Measurements from ENCODE around the gene PRDM2. TPM values are rescaled to one million over a fixed set of nuclear protein-coding genes. Genes with fewer than 3 reads are reported as not detected.

PRDM2 gene
- polyA plus RNA-seq, 1 of the 3 experiments (the other 2 are of a cell fraction) = 7.2 TPM

DNA sequence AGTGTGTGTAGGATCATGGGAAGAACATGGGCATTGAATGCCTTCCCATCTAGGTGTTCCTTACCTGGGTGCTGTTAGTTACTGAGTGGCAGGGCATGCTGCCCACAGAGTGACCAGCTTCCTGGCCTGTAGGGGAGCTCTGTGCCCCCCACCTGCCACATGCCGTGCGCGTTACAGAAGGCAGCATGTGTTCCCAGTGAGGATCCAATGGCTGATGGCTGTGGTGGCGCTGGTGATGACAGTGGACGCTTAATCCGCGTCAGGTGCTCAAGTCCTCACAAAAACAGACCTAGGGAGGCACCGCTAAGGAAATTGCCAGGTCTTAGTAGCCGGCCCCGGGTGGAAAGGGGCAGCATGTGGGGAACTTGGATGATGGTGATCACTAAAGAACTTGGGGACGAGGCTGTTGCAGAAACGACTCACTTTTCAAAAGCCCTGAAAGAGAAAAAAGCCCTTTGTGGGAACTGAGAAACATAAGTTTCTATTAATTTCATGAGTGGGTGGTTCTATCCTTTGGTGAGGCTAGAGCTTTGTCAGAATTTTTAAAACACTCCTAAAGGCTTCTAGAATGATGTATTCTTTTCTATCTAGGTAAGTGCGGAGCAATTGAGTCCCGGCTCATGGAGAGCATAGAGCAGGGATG is 93.2 kb downstream of the PRDM2 start:
- Histone ChIP-seq H3K4me3 (ENCODE audit: low read depth in 2 of 2, low read length in 1 of 2) (no peak overlapping the region), H3K4me1 (ENCODE audit: control insufficient read depth in 1 of 2, insufficient read depth in 2 of 2, low read depth in 1 of 2, low read length in 1 of 2) (no peaks in the 10 kb centered on the region; a peak in 1 of 4 replicates), H3K9me3 (no peaks in the 10 kb centered on the region), H3K9me2 (no peaks in the 10 kb centered on the region), H3K27ac (ENCODE audit: low read depth in 2 of 2, low read length in 1 of 2) (no peak overlapping the region), H2AFZ (ENCODE audit: low read depth) (no peak overlapping the region), H3K36me3 (replicated peaks in 1 of 2; ENCODE audit: control insufficient read depth in 1 of 2, insufficient read depth in 2 of 2, low read length in 1 of 2) (peaks cover under 1 to 26% of the 10 kb centered on the region in 2 experiments), H3K79me2 (ENCODE audit: insufficient read depth) (peaks cover 26% of the 10 kb centered on the region; the same call in 1 of the 2 replicates), H3F3A (replicated peaks; ENCODE audit: insufficient read depth) (no peaks in the 10 kb centered on the region), H3K9ac (no peak overlapping the region), H3K27me3 (ENCODE audit: insufficient read depth) (no peaks in the 10 kb centered on the region), H4K20me1 (ENCODE audit: insufficient read depth) (peaks cover 16% of the 10 kb centered on the region), H3K4me2 (no peak overlapping the region)
- TF ChIP-seq SIN3A (IDR thresholded peaks at IDR 0.05; ENCODE audit: borderline replicate concordance, low read depth, low read length) (no peak), MAX (IDR thresholded peaks at IDR 0.05; ENCODE audit: low read depth) (no peak), TCF12 (IDR thresholded peaks at IDR 0.05) (no peak), ELF1 (IDR thresholded peaks at IDR 0.05) (no peak)
- TF ChIP-seq, protein P1, sequence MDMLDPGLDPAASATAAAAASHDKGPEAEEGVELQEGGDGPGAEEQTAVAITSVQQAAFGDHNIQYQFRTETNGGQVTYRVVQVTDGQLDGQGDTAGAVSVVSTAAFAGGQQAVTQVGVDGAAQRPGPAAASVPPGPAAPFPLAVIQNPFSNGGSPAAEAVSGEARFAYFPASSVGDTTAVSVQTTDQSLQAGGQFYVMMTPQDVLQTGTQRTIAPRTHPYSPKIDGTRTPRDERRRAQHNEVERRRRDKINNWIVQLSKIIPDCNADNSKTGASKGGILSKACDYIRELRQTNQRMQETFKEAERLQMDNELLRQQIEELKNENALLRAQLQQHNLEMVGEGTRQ (IDR thresholded peaks at IDR 0.05; ENCODE audit: borderline replicate concordance, low read depth, low read length) = no peak
- CTCF ChIA-PET = no interaction called here
- POLR2A ChIA-PET = no interaction called here
- WGBS (ENCODE audit: low lambda C conversion rate) = 93% methylated on average over 7 of the region's 14 CpGs
- no peak for DNase-seq

DNA sequence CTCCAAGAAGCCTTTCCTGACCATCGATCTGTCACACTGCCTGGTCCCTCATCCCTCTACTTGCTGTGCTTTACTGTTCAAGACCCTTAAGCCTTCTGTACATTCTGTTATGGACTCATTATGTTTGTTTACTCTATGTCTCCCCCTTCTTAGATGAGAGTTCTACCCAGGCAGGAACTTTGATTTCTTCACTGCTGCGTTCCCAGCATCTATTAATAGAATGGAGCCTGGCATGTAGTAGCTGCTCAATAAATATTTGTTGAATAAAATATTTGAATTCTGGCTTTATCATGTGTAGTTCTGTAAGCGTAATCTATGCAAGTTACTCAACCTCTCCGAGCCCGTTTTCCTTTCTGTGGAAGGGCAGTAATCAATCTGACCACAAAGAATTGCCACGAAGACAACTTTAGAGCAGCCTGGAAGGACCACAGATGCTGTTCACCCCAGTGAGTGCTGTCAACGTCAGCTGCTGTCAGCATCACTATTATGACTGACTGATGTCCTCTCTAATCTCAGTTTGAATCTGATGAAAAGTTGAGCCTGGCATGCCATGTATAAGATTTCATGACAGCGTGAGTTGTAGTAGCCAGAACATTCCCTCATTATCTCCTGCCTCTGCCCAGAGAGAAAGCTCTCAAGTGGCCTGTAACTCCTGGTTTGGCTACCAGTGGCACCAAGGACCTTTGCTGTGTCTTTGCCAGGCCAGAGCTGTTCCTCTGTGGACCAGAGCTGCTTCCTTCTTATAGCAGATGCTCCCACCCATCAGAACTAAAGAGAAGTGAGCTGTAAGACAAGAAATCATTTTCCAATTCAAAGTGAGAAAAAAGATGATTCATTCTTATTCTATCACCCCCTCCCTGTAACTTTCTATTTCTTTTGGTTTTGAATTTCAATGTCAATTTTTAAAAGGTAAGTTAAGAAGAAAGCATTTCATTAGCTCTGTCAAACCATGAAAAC is 94.5 kb downstream of the PRDM2 start:
- H3K4me1 ChIP-seq (ENCODE audit: control insufficient read depth in 1 of 2, insufficient read depth in 2 of 2, low read depth in 1 of 2, low read length in 1 of 2) = no peaks in the 10 kb centered on the region; a peak in 1 of 4 replicates
- H2AFZ ChIP-seq (ENCODE audit: low read depth) = no peak overlapping the region
- H3K27ac ChIP-seq (ENCODE audit: low read depth in 2 of 2, low read length in 1 of 2) = no peak overlapping the region
- no peaks in the 10 kb centered on the region for H3K27me3 ChIP-seq (ENCODE audit: insufficient read depth)
- no peaks in the 10 kb centered on the region for H3F3A ChIP-seq (replicated peaks; ENCODE audit: insufficient read depth)
- ChIA-PET POLR2A (no interaction called here), CTCF (interaction anchor here (1.1 kb wide), 1 partner anchor 69 kb away, joined by 3 read pairs; no protein-coding TSS in a partner anchor)
- no peak for DNase-seq
- peaks cover 0 to 13% of the 10 kb centered on the region in 2 experiments for H3K36me3 ChIP-seq (replicated peaks in 1 of 2; ENCODE audit: control insufficient read depth in 1 of 2, insufficient read depth in 2 of 2, low read length in 1 of 2)
- peaks cover 14% of the 10 kb centered on the region for H4K20me1 ChIP-seq (ENCODE audit: insufficient read depth)
- 93% methylated on average over 8 of the region's 8 CpGs for WGBS (ENCODE audit: low lambda C conversion rate)
- H3K79me2 ChIP-seq (ENCODE audit: insufficient read depth) = peaks cover 15% of the 10 kb centered on the region; the same call in 1 of the 2 replicates
- no peak for TF ChIP-seq GATA2 (CRISPR knock-in tag; IDR thresholded peaks at IDR 0.05)
- TF ChIP-seq, protein P2, sequence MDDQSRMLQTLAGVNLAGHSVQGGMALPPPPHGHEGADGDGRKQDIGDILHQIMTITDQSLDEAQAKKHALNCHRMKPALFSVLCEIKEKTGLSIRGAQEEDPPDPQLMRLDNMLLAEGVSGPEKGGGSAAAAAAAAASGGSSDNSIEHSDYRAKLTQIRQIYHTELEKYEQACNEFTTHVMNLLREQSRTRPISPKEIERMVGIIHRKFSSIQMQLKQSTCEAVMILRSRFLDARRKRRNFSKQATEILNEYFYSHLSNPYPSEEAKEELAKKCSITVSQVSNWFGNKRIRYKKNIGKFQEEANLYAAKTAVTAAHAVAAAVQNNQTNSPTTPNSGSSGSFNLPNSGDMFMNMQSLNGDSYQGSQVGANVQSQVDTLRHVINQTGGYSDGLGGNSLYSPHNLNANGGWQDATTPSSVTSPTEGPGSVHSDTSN (IDR thresholded peaks at IDR 0.05) = no peak
- TF ChIP-seq RFX5 (IDR thresholded peaks at IDR 0.05; ENCODE audit: low read length) = no peak
- TF ChIP-seq GABPA (IDR thresholded peaks at IDR 0.05; ENCODE audit: low read depth) = no peak
- no peak for TF ChIP-seq SIN3A (IDR thresholded peaks at IDR 0.05; ENCODE audit: borderline replicate concordance, low read depth, low read length)
- TF ChIP-seq MEF2A (IDR thresholded peaks at IDR 0.05; ENCODE audit: borderline replicate concordance, low read depth) = no peak
- no peak for TF ChIP-seq FOXM1 (IDR thresholded peaks at IDR 0.05; ENCODE audit: low read depth)
- no peaks in the 10 kb centered on the region for H3K9me2 ChIP-seq
- no peak overlapping the region for H3K9ac ChIP-seq
- H3K9me3 ChIP-seq = no peaks in the 10 kb centered on the region
- H3K4me3 ChIP-seq (ENCODE audit: low read depth in 2 of 2, low read length in 1 of 2) = no peak overlapping the region
- H3K4me2 ChIP-seq = no peak overlapping the region
